Activated T-helper 17 cell treated with anti-CD3 and anti-CD28 coated beads, Interleukin-2, amount 50 U/mL, for 72 hours (primary cell): ENCODE results near the gene PRRG1. TPM values are rescaled to one million over a fixed set of nuclear protein-coding genes. Genes with fewer than 3 reads are reported as not detected.

Experiments used
- total RNA-seq, 2 donors: library from RNA; stranded (reverse); gene quantifications; one replicate each; pipeline ENCODE4 v1.2.3, GENCODE V29; 2022

The PRRG1 gene
- total RNA-seq, 2 donors from 2014 or later = not detected

Other genes with a start within 250 kb of the PRRG1 start
- gene LANCL3, start 222.3 kb downstream of the PRRG1 start, total RNA-seq = under 1 TPM; 0.40 to 0.95 TPM